H1 (cell line): ENCODE measurements around the gene GRIK4. TPM values are rescaled to one million over a fixed set of nuclear protein-coding genes. Genes with fewer than 3 reads are reported as not detected.

Source experiments
- CTCF ChIA-PET: fragments of 300-600 bp; sonication (Branson Sonifier 250); formaldehyde crosslinking; loops from one replicate; lab custom pipeline; 2021; ENCODE audit not compliant: partially characterized antibody; lab: Charles Lee
- POLR2A ChIA-PET: fragments of 300-600 bp; sonication (Branson Sonifier 250); formaldehyde crosslinking; loops from one replicate; lab custom pipeline; 2021; ENCODE audit warnings: inconsistent platforms; ENCODE audit not compliant: partially characterized antibody; lab: Charles Lee
- DNase-seq, 2 experiments: peaks; one replicate each; pipeline versions ENCODE4 v3.0.0 to v3.0.0-alpha.2; 2010 to 2022; ENCODE audit warnings: low spot score in 2 of 2, low read depth in 1 of 2, mixed read lengths in 1 of 2
- FAIRE-seq: peaks from 2 replicates; lab custom pipeline; 2011; peaks lifted over from hg19 to GRCh38; lab: Jason Lieb, UNC
- H2AFZ ChIP-seq: 2 replicates; pipeline ENCODE4 v1.8.1; 2012; ENCODE audit warnings: low read length, inconsistent platforms
- H2AK5ac ChIP-seq: 2 replicates; pipeline ENCODE4 v1.6.1; 2013; ENCODE audit warnings: low read depth, low read length
- H2BK120ac ChIP-seq: replicated peaks from 2 replicates; pipeline ENCODE3; 2013; ENCODE audit warnings: low read depth, low read length, inconsistent platforms
- H2BK12ac ChIP-seq: 2 replicates; pipeline ENCODE4 v1.6.1; 2013; ENCODE audit warnings: low read depth, low read length
- H2BK15ac ChIP-seq: 2 replicates; pipeline ENCODE4 v1.6.1; 2013; ENCODE audit warnings: low read length
- H2BK20ac ChIP-seq: 2 replicates; pipeline ENCODE4 v1.6.1; 2013; ENCODE audit warnings: low read length
- H2BK5ac ChIP-seq: 2 replicates; pipeline ENCODE4 v1.6.1; 2013; ENCODE audit warnings: low read depth, low read length
- H3K14ac ChIP-seq: 2 replicates; pipeline ENCODE4 v1.6.1; 2013; ENCODE audit warnings: inconsistent platforms; ENCODE audit not compliant: insufficient read length
- H3K18ac ChIP-seq: 2 replicates; pipeline ENCODE4 v1.6.1; 2013; ENCODE audit warnings: low read length; ENCODE audit errors: extremely low read depth
- H3K23ac ChIP-seq: 2 replicates; pipeline ENCODE4 v1.6.1; 2013; ENCODE audit warnings: inconsistent platforms; ENCODE audit not compliant: insufficient read length
- H3K23me2 ChIP-seq: 2 replicates; pipeline ENCODE4 v1.6.1; 2013; ENCODE audit warnings: low read depth, low read length
- H3K27ac ChIP-seq: 2 replicates; pipeline ENCODE4 v1.6.1; 2011; ENCODE audit warnings: low read depth, low read length, inconsistent platforms
- H3K27me3 ChIP-seq, 4 experiments: replicated peaks in 1 of 4; 1 replicate in 1 of 4; 2 replicates in 3 of 4; pipeline versions ENCODE4 v1.6.1 to v1.8.1; 2011 to 2013; ENCODE audit warnings: low read length in 3 of 4, mild to moderate bottlenecking in 3 of 4, inconsistent platforms in 2 of 4, mixed read lengths in 2 of 4, moderate library complexity in 1 of 4; ENCODE audit not compliant: control insufficient read depth in 3 of 4, insufficient read depth in 3 of 4; ENCODE audit errors: extremely low read depth in 1 of 4
- H3K36me3 ChIP-seq, 4 experiments: 2 replicates each; pipeline versions ENCODE4 v1.6.1 to v1.8.1; 2011 to 2013; ENCODE audit warnings: mild to moderate bottlenecking in 4 of 4, low read length in 3 of 4, moderate library complexity in 2 of 4, control low read depth in 1 of 4, inconsistent platforms in 1 of 4; ENCODE audit not compliant: insufficient read depth in 4 of 4, control insufficient read depth in 2 of 4
- H3K4ac ChIP-seq: replicated peaks from 2 replicates; pipeline ENCODE3; 2013; ENCODE audit warnings: low read length, low read depth, mixed read lengths, inconsistent platforms; ENCODE audit not compliant: insufficient read length
- H3K4me1 ChIP-seq, 4 experiments: replicated peaks in 1 of 4; 1 replicate in 1 of 4; 2 replicates in 3 of 4; pipeline versions ENCODE4 v1.6.1 to v1.8.1; 2011 to 2013; ENCODE audit warnings: low read length in 3 of 4, inconsistent platforms in 2 of 4, mixed read lengths in 1 of 4; ENCODE audit not compliant: insufficient read depth in 4 of 4, control insufficient read depth in 3 of 4
- H3K4me2 ChIP-seq, 2 experiments: 2 replicates each; pipeline versions ENCODE4 v1.6.1 to v1.8.1; 2011 to 2013; ENCODE audit warnings: low read depth in 2 of 2, low read length in 2 of 2, control low read depth in 1 of 2, inconsistent platforms in 1 of 2, mild to moderate bottlenecking in 1 of 2; ENCODE audit not compliant: insufficient read depth in 1 of 2
- H3K4me3 ChIP-seq, 4 experiments: fragments of 200-600, 300-600 bp in 1 of 4; sonication (generic), shearing (Covaris generic), sonication (Bioruptor Twin) in 1 of 4; 2 replicates each; pipeline versions ENCODE4 v1.5.1 to v1.8.1; 2011 to 2016; ENCODE audit warnings: low read length in 4 of 4, low read depth in 3 of 4, control low read depth in 2 of 4, inconsistent platforms in 2 of 4, mild to moderate bottlenecking in 2 of 4, mixed read lengths in 1 of 4, moderate library complexity in 1 of 4; ENCODE audit not compliant: insufficient read depth in 2 of 4; ENCODE audit errors: extremely low read depth in 1 of 4
- H3K56ac ChIP-seq: replicated peaks from 2 replicates; pipeline ENCODE3; 2013; ENCODE audit warnings: low read depth, mild to moderate bottlenecking, mixed read lengths, low read length, inconsistent platforms; ENCODE audit not compliant: insufficient read length
- H3K79me1 ChIP-seq: 2 replicates; pipeline ENCODE4 v1.6.1; 2013; ENCODE audit warnings: low read depth, low read length, control low read depth
- H3K79me2 ChIP-seq, 2 experiments: 2 replicates each; pipeline versions ENCODE4 v1.6.1 to v1.8.1; 2012 to 2013; ENCODE audit warnings: low read length in 2 of 2, mild to moderate bottlenecking in 2 of 2, inconsistent platforms in 1 of 2; ENCODE audit not compliant: insufficient read depth in 2 of 2, control insufficient read depth in 1 of 2
- H3K9ac ChIP-seq, 4 experiments: replicated peaks in 1 of 4; 1 replicate in 1 of 4; 2 replicates in 3 of 4; pipeline versions ENCODE4 v1.6.1 to v1.8.1; 2011 to 2013; ENCODE audit warnings: low read depth in 3 of 4, low read length in 3 of 4, control low read depth in 2 of 4, mild to moderate bottlenecking in 2 of 4, moderate library complexity in 2 of 4, inconsistent platforms in 1 of 4; ENCODE audit errors: extremely low read depth in 1 of 4
- H3K9me3 ChIP-seq, 2 experiments: 2 replicates each; pipeline versions ENCODE4 v1.6.1 to v1.8.1; 2012 to 2013; ENCODE audit warnings: mild to moderate bottlenecking in 2 of 2, moderate library complexity in 2 of 2, control low read depth in 1 of 2, inconsistent platforms in 1 of 2, low read depth in 1 of 2, low read length in 1 of 2, mixed read lengths in 1 of 2; ENCODE audit not compliant: insufficient read depth in 2 of 2
- H4K20me1 ChIP-seq, 2 experiments: replicated peaks in 1 of 2; 2 replicates each; pipeline versions ENCODE3 to v1.8.1; 2011 to 2013; ENCODE audit warnings: inconsistent platforms in 2 of 2, low read length in 2 of 2, mild to moderate bottlenecking in 1 of 2; ENCODE audit not compliant: insufficient read depth in 2 of 2, control insufficient read depth in 1 of 2
- H4K5ac ChIP-seq: 2 replicates; pipeline ENCODE4 v1.6.1; 2013; ENCODE audit warnings: low read length, low read depth, mixed read lengths, inconsistent platforms; ENCODE audit not compliant: insufficient read length
- H4K8ac ChIP-seq: 2 replicates; pipeline ENCODE4 v1.8.0; 2013; ENCODE audit warnings: mild to moderate bottlenecking, moderate library complexity, low read length, inconsistent platforms; ENCODE audit not compliant: insufficient read depth; ENCODE audit errors: extremely low read depth
- H4K91ac ChIP-seq: replicated peaks from 2 replicates; pipeline ENCODE3; 2013; ENCODE audit warnings: low read length, mixed read lengths, inconsistent platforms; ENCODE audit not compliant: insufficient read length
- CREB1 ChIP-seq: IDR thresholded peaks from 2 replicates; pipeline ENCODE4 v1.6.1; 2012; ENCODE audit warnings: inconsistent platforms
- CTBP2 ChIP-seq: IDR thresholded peaks from 2 replicates; pipeline ENCODE4 v1.7.0; 2011; ENCODE audit warnings: borderline replicate concordance, mild to moderate bottlenecking, moderate library complexity, mixed read lengths, low read length; ENCODE audit not compliant: insufficient read depth, insufficient read length
- WGBS, 2 experiments: shearing (Covaris generic) in 1 of 2; methylation state at CpG; one replicate each; pipeline versions ENCODE4 v1.1.6 to v1.1.7; 2013 to 2015; ENCODE audit warnings: low lambda C conversion rate in 2 of 2, mixed read lengths in 2 of 2, inconsistent platforms in 1 of 2, low coverage in 1 of 2, missing lambda C conversion rate in 1 of 2; ENCODE audit not compliant: insufficient replicate concordance in 2 of 2, insufficient coverage in 1 of 2, insufficient read length in 1 of 2; ENCODE audit errors: extremely low coverage in 1 of 2, missing lambda C conversion rate in 1 of 2; 5-methylcytosine and 5-hydroxymethylcytosine counted together
- polyA plus RNA-seq, 7 experiments: library from polyadenylated mRNA; depleted of rRNA in 3 of 7; stranded (reverse) in 5 of 7; unstranded in 2 of 7; fragments of >200 nt in 5 of 7; fragments of 200-250 nt in 2 of 7; gene quantifications; 1 replicate in 5 of 7; 2 replicates in 1 of 7; 4 replicates in 1 of 7; pipeline versions ENCODE4 v1.2.1 to v1.2.3, GENCODE V29; 2011 to 2013; ENCODE audit warnings: missing spikeins in 2 of 7, mixed read lengths in 2 of 7
- total RNA-seq: library from RNA; stranded (reverse); fragmentation: NEBNext Ultra II Directional; extraction: Animal tissue kit (Norgen Biotek cat#: 25700); gene quantifications from 2 replicates; pipeline ENCODE4 v1.2.1, GENCODE V29; 2021

Gene GRIK4
- total and polyA plus RNA-seq, 2 of the 8 experiments (the other 6 are each of a cell fraction or from before 2014, with no cell fraction given): 1.2 to 2.9 TPM

- 90% methylated on average over 7 of the region's 7 CpGs; no CpG with 5 or more reads in 1 of the 2 experiments for WGBS, 2 experiments
- POLR2A ChIA-PET: interaction anchor here (0.7 kb wide), 1 partner anchor 66 kb away, joined by 3 read pairs; no protein-coding TSS in a partner anchor
- Histone ChIP-seq H2BK12ac (no peak overlapping the region), H3K4me2 (no peak overlapping the region), H2BK15ac (no peak overlapping the region), H3K27ac (no peak overlapping the region), H3K4ac (no peak overlapping the region), H4K20me1 (no peaks in the 10 kb centered on the region), H2BK5ac (no peak overlapping the region), H3K79me1 (no peaks in the 10 kb centered on the region), H3K14ac (no peak overlapping the region), H3K4me1 (no peaks in the 10 kb centered on the region), H3K18ac (no peak overlapping the region), H2AFZ (no peak overlapping the region), H3K36me3 (no peaks in the 10 kb centered on the region), H3K23me2 (no peaks in the 10 kb centered on the region; the same call in 1 of the 2 replicates), H2BK120ac (no peak overlapping the region), H2BK20ac (no peak overlapping the region), H3K79me2 (no peaks in the 10 kb centered on the region), H3K27me3 (no peaks in the 10 kb centered on the region), H3K9me3 (no peaks in the 10 kb centered on the region), H4K5ac (no peak overlapping the region), H3K9ac (no peak overlapping the region), H2AK5ac (no peak overlapping the region), H3K23ac (no peak overlapping the region), H4K8ac (no peak overlapping the region), H3K4me3 (no peak overlapping the region), H4K91ac (no peak overlapping the region), H3K56ac (no peak overlapping the region)
- DNase-seq: no peak
- TF ChIP-seq CTBP2: no peak
- TF ChIP-seq CREB1: no peak
- FAIRE-seq: no peak
- CTCF ChIA-PET: interaction anchor here (1.8 kb wide), 1 partner anchor 20 kb away, joined by 10 read pairs; no protein-coding TSS in a partner anchor
These were observed 462.0 kb downstream of the GRIK4 start for GRCh38 chr11:120973501-120973900.
